ENCODE results near the gene MLLT3.

DNA sequence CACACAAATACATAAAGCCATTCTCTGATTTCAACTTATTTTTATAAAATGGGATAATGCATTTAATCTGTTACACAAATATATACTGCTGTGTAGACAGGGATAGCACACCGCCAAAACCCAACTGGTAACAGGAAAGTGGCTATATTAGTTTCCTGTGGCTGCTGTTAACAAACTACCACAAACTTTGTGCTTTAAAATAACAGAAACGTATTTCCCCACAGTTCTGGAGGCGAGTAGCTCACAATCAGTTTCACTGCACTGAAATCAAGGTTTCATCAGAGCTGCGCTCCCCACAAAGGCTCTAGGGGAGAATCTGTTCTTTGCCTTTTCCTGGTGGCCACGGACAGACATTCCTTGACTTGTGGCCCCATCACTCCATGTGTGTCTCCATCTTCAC, 94.0 kb downstream of the MLLT3 start:
- TF ChIP-seq TCF7L2 (IDR thresholded peaks at IDR 0.05; ENCODE audit: low read depth, low read length) (no peak), TAF1 (CRISPR knock-in tag; IDR thresholded peaks at IDR 0.05) (no peak), KDM5A (IDR thresholded peaks at IDR 0.05; ENCODE audit: borderline replicate concordance, low read length) (no peak), GABPB1 (CRISPR knock-in tag; IDR thresholded peaks at IDR 0.05) (no peak), EZH2 (conservative IDR thresholded peaks at IDR 0.05; ENCODE audit: low read depth, low read length) (no peak), HCFC1 (IDR thresholded peaks at IDR 0.05; ENCODE audit: low read depth, low read length) (no peak), ZMYM2 (CRISPR knock-in tag; IDR thresholded peaks at IDR 0.05) (no peak), POLR2A (IDR thresholded peaks at IDR 0.05; ENCODE audit: insufficient read depth in 1 of 2, low read depth in 2 of 2, low read length in 2 of 2) (no peak), GATAD2A (CRISPR knock-in tag; IDR thresholded peaks at IDR 0.05) (no peak), HNRNPH1 (optimal IDR thresholded peaks at IDR 0.05; ENCODE audit: low read depth, low read length) (no peak), RAD51 (IDR thresholded peaks at IDR 0.05; ENCODE audit: borderline replicate concordance) (no peak), CHD4 (IDR thresholded peaks at IDR 0.05; ENCODE audit: borderline replicate concordance, low read length) (no peak)
- TF ChIP-seq, protein P1, sequence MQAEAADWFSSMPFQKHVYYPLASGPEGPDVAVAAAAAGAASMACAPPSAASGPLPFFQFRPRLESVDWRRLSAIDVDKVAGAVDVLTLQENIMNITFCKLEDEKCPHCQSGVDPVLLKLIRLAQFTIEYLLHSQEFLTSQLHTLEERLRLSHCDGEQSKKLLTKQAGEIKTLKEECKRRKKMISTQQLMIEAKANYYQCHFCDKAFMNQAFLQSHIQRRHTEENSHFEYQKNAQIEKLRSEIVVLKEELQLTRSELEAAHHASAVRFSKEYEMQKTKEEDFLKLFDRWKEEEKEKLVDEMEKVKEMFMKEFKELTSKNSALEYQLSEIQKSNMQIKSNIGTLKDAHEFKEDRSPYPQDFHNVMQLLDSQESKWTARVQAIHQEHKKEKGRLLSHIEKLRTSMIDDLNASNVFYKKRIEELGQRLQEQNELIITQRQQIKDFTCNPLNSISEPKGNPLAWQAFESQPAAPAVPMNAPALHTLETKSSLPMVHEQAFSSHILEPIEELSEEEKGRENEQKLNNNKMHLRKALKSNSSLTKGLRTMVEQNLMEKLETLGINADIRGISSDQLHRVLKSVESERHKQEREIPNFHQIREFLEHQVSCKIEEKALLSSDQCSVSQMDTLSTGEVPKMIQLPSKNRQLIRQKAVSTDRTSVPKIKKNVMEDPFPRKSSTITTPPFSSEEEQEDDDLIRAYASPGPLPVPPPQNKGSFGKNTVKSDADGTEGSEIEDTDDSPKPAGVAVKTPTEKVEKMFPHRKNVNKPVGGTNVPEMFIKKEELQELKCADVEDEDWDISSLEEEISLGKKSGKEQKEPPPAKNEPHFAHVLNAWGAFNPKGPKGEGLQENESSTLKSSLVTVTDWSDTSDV (CRISPR knock-in tag; IDR thresholded peaks at IDR 0.05) = no peak
- TF ChIP-seq, protein P2, sequence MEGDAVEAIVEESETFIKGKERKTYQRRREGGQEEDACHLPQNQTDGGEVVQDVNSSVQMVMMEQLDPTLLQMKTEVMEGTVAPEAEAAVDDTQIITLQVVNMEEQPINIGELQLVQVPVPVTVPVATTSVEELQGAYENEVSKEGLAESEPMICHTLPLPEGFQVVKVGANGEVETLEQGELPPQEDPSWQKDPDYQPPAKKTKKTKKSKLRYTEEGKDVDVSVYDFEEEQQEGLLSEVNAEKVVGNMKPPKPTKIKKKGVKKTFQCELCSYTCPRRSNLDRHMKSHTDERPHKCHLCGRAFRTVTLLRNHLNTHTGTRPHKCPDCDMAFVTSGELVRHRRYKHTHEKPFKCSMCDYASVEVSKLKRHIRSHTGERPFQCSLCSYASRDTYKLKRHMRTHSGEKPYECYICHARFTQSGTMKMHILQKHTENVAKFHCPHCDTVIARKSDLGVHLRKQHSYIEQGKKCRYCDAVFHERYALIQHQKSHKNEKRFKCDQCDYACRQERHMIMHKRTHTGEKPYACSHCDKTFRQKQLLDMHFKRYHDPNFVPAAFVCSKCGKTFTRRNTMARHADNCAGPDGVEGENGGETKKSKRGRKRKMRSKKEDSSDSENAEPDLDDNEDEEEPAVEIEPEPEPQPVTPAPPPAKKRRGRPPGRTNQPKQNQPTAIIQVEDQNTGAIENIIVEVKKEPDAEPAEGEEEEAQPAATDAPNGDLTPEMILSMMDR (CRISPR knock-in tag; IDR thresholded peaks at IDR 0.05) = no peak

All from HepG2 (cell line).